NCI-H146 treated with DMSO at 0.1 percent for 48 hours (cell line): ENCODE data around the gene NCBP3.
"Not testable (repeated sequence)": the region's sequence is repeated elsewhere in the genome, so short reads cannot be mapped to it uniquely, and the experiment has no call there.

ENCODE experiments used
- DNase-seq: peaks from one replicate; lab custom pipeline; 2025; ENCODE audit not compliant: unreplicated experiment; lab: John Stamatoyannopoulos, UW

The NCBP3 gene

GRCh38 chr17:3794557-3795389, 51.3 kb downstream of the NCBP3 start:
- no peak for DNase-seq

- not testable (repeated sequence) for DNase-seq
Observed at GRCh38 chr17:3794152-3794551, 51.9 kb downstream of the NCBP3 start.

GRCh38 chr17:3793258-3793657, 52.8 kb downstream of the NCBP3 start:
- not testable (repeated sequence) for DNase-seq

- no peak for DNase-seq
Observed at GRCh38 chr17:3792481-3792880, 53.6 kb downstream of the NCBP3 start.

- no peak for DNase-seq
Observed at GRCh38 chr17:3788200-3788599, 57.8 kb downstream of the NCBP3 start.

GRCh38 chr17:3785323-3785722, 60.7 kb downstream of the NCBP3 start:
- not testable (repeated sequence) for DNase-seq

- DNase-seq: no peak
Observed at GRCh38 chr17:3782751-3783150, 63.3 kb downstream of the NCBP3 start.

GRCh38 chr17:3780986-3781385, 65.1 kb downstream of the NCBP3 start:
- no peak for DNase-seq

GRCh38 chr17:3777366-3778120, 68.5 kb downstream of the NCBP3 start:
- no peak for DNase-seq

GRCh38 chr17:3773966-3774365, 72.1 kb downstream of the NCBP3 start:
- no peak for DNase-seq

GRCh38 chr17:3773511-3773910, 72.5 kb downstream of the NCBP3 start:
- DNase-seq: no peak

- no peak for DNase-seq
Observed at GRCh38 chr17:3772764-3773163, 73.3 kb downstream of the NCBP3 start.

GRCh38 chr17:3771140-3771539, 74.9 kb downstream of the NCBP3 start:
- DNase-seq: no peak

- no peak for DNase-seq
Observed at GRCh38 chr17:3770466-3770865, 75.6 kb downstream of the NCBP3 start.

GRCh38 chr17:3768769-3769168, 77.3 kb downstream of the NCBP3 start:
- DNase-seq: no peak

- no peak for DNase-seq
Observed at GRCh38 chr17:3768341-3768740, 77.7 kb downstream of the NCBP3 start.

- DNase-seq: no peak
Observed at GRCh38 chr17:3766779-3767178, 79.3 kb downstream of the NCBP3 start.

GRCh38 chr17:3765981-3766380, 80.1 kb downstream of the NCBP3 start:
- no peak for DNase-seq

GRCh38 chr17:3763777-3764170, 82.3 kb downstream of the NCBP3 start:
- DNase-seq: no peak

GRCh38 chr17:3762922-3763776, 82.9 kb downstream of the NCBP3 start:
- DNase-seq: no peak

- DNase-seq: no peak
Observed at GRCh38 chr17:3761918-3762380, 84.1 kb downstream of the NCBP3 start.
